HEK293 (cell line): ENCODE results near the gene LHX4.

Source experiments
- CTCF ChIA-PET: fragments of 350-600 bp; formaldehyde crosslinking; extraction: SDS; loops from one replicate; lab custom pipeline; 2021; ENCODE audit warnings: antibody characterized with exemption; lab: Yijun Ruan, JAX
- POLR2A ChIA-PET: fragments of 300-600 bp; formaldehyde crosslinking; extraction: SDS; loops from one replicate; lab custom pipeline; 2020; ENCODE audit warnings: antibody characterized with exemption, inconsistent platforms; lab: Yijun Ruan, JAX
- H3K27ac ChIP-seq: fragments of 200-500 bp; sonication (Bioruptor generic); 2 replicates; pipeline ENCODE4 v1.5.1; 2014; ENCODE audit warnings: low read depth, low read length, control low read depth, inconsistent platforms; ENCODE audit errors: extremely low read depth
- H3K36me3 ChIP-seq, 2 experiments: fragments of 200-500 bp in 1 of 2; sonication (Bioruptor generic) in 1 of 2; 1 replicate in 1 of 2; 2 replicates in 1 of 2; pipeline ENCODE4 v1.5.1; 2014 to 2017; ENCODE audit warnings: inconsistent platforms in 2 of 2, low read length in 2 of 2; ENCODE audit not compliant: control insufficient read depth in 2 of 2, insufficient read depth in 1 of 2
- H3K4me1 ChIP-seq: fragments of 200-500 bp; sonication (Bioruptor generic); 2 replicates; pipeline ENCODE4 v1.5.1; 2014; ENCODE audit warnings: mild to moderate bottlenecking, low read length, inconsistent platforms; ENCODE audit not compliant: control insufficient read depth, insufficient read depth
- H3K4me3 ChIP-seq: 2 replicates; pipeline ENCODE4 v1.5.1; 2011; ENCODE audit warnings: low read depth, mild to moderate bottlenecking, control low read depth, low read length, moderate library complexity
- H3K9me3 ChIP-seq: fragments of 200-500 bp; sonication (Bioruptor generic); 2 replicates; pipeline ENCODE4 v1.5.1; 2014; ENCODE audit warnings: low read depth, low read length, inconsistent platforms; ENCODE audit not compliant: control insufficient read depth, insufficient read depth
- FEZF1 ChIP-seq: fragments of 450-650 bp; formaldehyde crosslinking; IDR thresholded peaks from 2 replicates; pipeline ENCODE4 v1.5.1; 2016; ENCODE audit warnings: missing biosample characterization, missing genetic modification characterization
- GLIS1 ChIP-seq: fragments of 450-650 bp; formaldehyde crosslinking; IDR thresholded peaks from 2 replicates; pipeline ENCODE4 v1.5.1; 2016; ENCODE audit warnings: missing biosample characterization, missing genetic modification characterization
- KLF10 ChIP-seq: fragments of 450-650 bp; IDR thresholded peaks from 2 replicates; pipeline ENCODE4 v1.5.1; 2018; ENCODE audit warnings: missing biosample characterization, mild to moderate bottlenecking, missing genetic modification characterization
- MEIS1 ChIP-seq: sonication (generic); formaldehyde crosslinking; IDR thresholded peaks from 2 replicates; pipeline ENCODE4 v1.8.1; 2022; ENCODE audit warnings: missing genetic modification reagents, mild to moderate bottlenecking, borderline replicate concordance
- MZF1 ChIP-seq: fragments of 450-650 bp; formaldehyde crosslinking; IDR thresholded peaks from 2 replicates; pipeline ENCODE4 v1.5.1; 2017; ENCODE audit warnings: missing biosample characterization, missing genetic modification characterization, borderline replicate concordance
- SALL2 ChIP-seq: fragments of 450-650 bp; formaldehyde crosslinking; IDR thresholded peaks from 2 replicates; pipeline ENCODE4 v1.5.0; 2017; ENCODE audit warnings: missing biosample characterization, mild to moderate bottlenecking, missing genetic modification characterization, borderline replicate concordance
- SCRT1 ChIP-seq: fragments of 450-650 bp; formaldehyde crosslinking; IDR thresholded peaks from 2 replicates; pipeline ENCODE4 v1.5.1; 2016; ENCODE audit warnings: missing biosample characterization, missing genetic modification characterization, borderline replicate concordance
- SP3 ChIP-seq: fragments of 450-650 bp; formaldehyde crosslinking; IDR thresholded peaks from 2 replicates; pipeline ENCODE4 v1.5.1; 2016; ENCODE audit warnings: missing biosample characterization, missing genetic modification characterization
- TRIM28 ChIP-seq: IDR thresholded peaks from 2 replicates; pipeline ENCODE4 v1.6.1; 2011; ENCODE audit warnings: low read length, control low read depth, borderline replicate concordance
- YY1 ChIP-seq: fragments of 450-650 bp; formaldehyde crosslinking; IDR thresholded peaks from 2 replicates; pipeline ENCODE4 v1.5.1; 2018; ENCODE audit warnings: missing biosample characterization, missing genetic modification characterization
- ZNF121 ChIP-seq: fragments of 450-650 bp; formaldehyde crosslinking; IDR thresholded peaks from 2 replicates; pipeline ENCODE4 v1.5.1; 2016; ENCODE audit warnings: missing biosample characterization, missing genetic modification characterization
- ZNF146 ChIP-seq: fragments of 450-650 bp; formaldehyde crosslinking; IDR thresholded peaks from 2 replicates; pipeline ENCODE4 v1.5.1; 2016; ENCODE audit warnings: missing biosample characterization, missing genetic modification characterization
- ZNF174 ChIP-seq: fragments of 450-650 bp; formaldehyde crosslinking; IDR thresholded peaks from 2 replicates; pipeline ENCODE4 v1.5.0; 2017; ENCODE audit warnings: missing biosample characterization, mild to moderate bottlenecking, missing genetic modification characterization
- ZNF19 ChIP-seq: fragments of 450-650 bp; formaldehyde crosslinking; IDR thresholded peaks from 2 replicates; pipeline ENCODE4; 2016; ENCODE audit warnings: missing biosample characterization, missing genetic modification characterization, low read depth
- ZNF2 ChIP-seq: fragments of 450-650 bp; formaldehyde crosslinking; IDR thresholded peaks from 2 replicates; pipeline ENCODE4 v1.5.1; 2016; ENCODE audit warnings: missing biosample characterization, missing genetic modification characterization
- ZNF239 ChIP-seq: fragments of 450-650 bp; formaldehyde crosslinking; IDR thresholded peaks from 2 replicates; pipeline ENCODE4 v1.5.1; 2016; ENCODE audit warnings: missing biosample characterization, missing genetic modification characterization
- ZNF350 ChIP-seq: fragments of 450-650 bp; formaldehyde crosslinking; IDR thresholded peaks from 2 replicates; pipeline ENCODE4 v1.5.0; 2017; ENCODE audit warnings: missing biosample characterization, mild to moderate bottlenecking, missing genetic modification characterization
- ZNF416 ChIP-seq: fragments of 450-650 bp; formaldehyde crosslinking; IDR thresholded peaks from 2 replicates; pipeline ENCODE4 v1.5.1; 2016; ENCODE audit warnings: missing biosample characterization, missing genetic modification characterization
- ZNF433 ChIP-seq: fragments of 450-650 bp; formaldehyde crosslinking; IDR thresholded peaks from 2 replicates; pipeline ENCODE4 v1.5.1; 2016; ENCODE audit warnings: missing biosample characterization, missing genetic modification characterization, low read depth
- ZNF558 ChIP-seq: fragments of 450-650 bp; formaldehyde crosslinking; IDR thresholded peaks from 2 replicates; pipeline ENCODE4 v1.5.1; 2016; ENCODE audit warnings: missing biosample characterization, missing genetic modification characterization
- ZNF596 ChIP-seq: fragments of 450-650 bp; IDR thresholded peaks from 2 replicates; pipeline ENCODE4 v1.5.0; 2018; ENCODE audit warnings: missing biosample characterization, mild to moderate bottlenecking, missing genetic modification characterization, moderate library complexity
- ZNF624 ChIP-seq: fragments of 450-650 bp; formaldehyde crosslinking; IDR thresholded peaks from 2 replicates; pipeline ENCODE4 v1.5.1; 2017; ENCODE audit warnings: missing biosample characterization, missing genetic modification characterization
- ZNF626 ChIP-seq: fragments of 450-650 bp; sonication (Bioruptor Pico); formaldehyde crosslinking; IDR thresholded peaks from 2 replicates; pipeline ENCODE4 v1.5.1; 2018; ENCODE audit warnings: missing biosample characterization, missing genetic modification characterization, inconsistent platforms
- ZNF747 ChIP-seq: fragments of 450-650 bp; formaldehyde crosslinking; IDR thresholded peaks from 2 replicates; pipeline ENCODE4 v1.5.1; 2016; ENCODE audit warnings: missing biosample characterization, missing genetic modification characterization
- ZNF76 ChIP-seq: fragments of 450-650 bp; formaldehyde crosslinking; IDR thresholded peaks from 2 replicates; pipeline ENCODE4; 2016; ENCODE audit warnings: low read depth, missing biosample characterization, missing genetic modification characterization, borderline replicate concordance
- ZNF768 ChIP-seq: fragments of 450-650 bp; formaldehyde crosslinking; IDR thresholded peaks from 2 replicates; pipeline ENCODE4 v1.5.1; 2018; ENCODE audit warnings: missing biosample characterization, mild to moderate bottlenecking, missing genetic modification characterization
- ZNF777 ChIP-seq: fragments of 450-650 bp; formaldehyde crosslinking; IDR thresholded peaks from 2 replicates; pipeline ENCODE4 v1.5.1; 2017; ENCODE audit warnings: missing biosample characterization, missing genetic modification characterization, borderline replicate concordance
- ZNF843 ChIP-seq: fragments of 450-650 bp; formaldehyde crosslinking; IDR thresholded peaks from 2 replicates; pipeline ENCODE4 v1.5.1; 2016; ENCODE audit warnings: missing biosample characterization, missing genetic modification characterization
- TF ChIP-seq, protein P1 (sequence below): fragments of 450-650 bp; formaldehyde crosslinking; IDR thresholded peaks from 2 replicates; pipeline ENCODE4 v1.5.1; 2017; ENCODE audit warnings: missing biosample characterization, mild to moderate bottlenecking, missing genetic modification characterization, moderate library complexity

LHX4 gene

DNA sequence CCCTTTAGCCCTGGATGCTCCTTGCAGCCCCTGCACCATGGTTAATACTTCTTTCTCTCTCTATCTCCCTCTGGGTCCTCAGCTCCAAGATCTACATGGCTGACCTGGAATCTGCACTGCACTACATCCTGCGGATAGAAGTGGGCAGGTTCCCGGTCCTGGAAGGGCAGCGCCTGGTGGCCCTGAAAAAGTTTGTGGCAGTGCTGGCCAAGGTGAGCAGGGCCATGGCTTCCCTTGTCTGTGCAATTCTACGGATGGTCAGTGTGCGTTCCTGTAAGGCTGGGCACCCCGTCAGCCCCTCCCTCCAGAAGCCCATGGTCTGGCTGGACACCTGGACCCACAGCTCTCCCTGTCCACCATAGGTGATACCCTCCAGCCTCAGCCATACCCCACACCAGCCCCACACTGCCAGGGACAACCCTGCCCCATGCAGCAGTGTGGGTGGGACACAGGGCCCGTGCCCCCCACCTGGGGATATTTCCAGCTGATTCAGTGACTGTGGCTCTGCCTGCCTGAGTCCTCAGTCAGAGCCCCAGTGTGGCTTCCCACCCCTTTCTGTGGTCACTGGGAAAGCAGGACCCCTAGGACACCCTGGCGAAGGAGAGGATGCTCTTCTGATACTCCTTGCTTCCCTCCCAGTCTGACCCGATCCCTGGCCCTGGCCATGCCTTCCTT, 44.0 kb upstream of the LHX4 start:
- no peak for TF ChIP-seq TRIM28
- no peak for TF ChIP-seq ZNF76 (tag by site-specific recombination)
- no peak for TF ChIP-seq ZNF2 (tag by site-specific recombination)
- no peak for TF ChIP-seq MEIS1
- no peak for TF ChIP-seq ZNF768 (tag by site-specific recombination)
- no peak for TF ChIP-seq ZNF19 (tag by site-specific recombination)
- TF ChIP-seq YY1 = no peak
- TF ChIP-seq ZNF558 (tag by site-specific recombination) = no peak
- TF ChIP-seq ZNF350 (tag by site-specific recombination) = no peak
- no peak for TF ChIP-seq ZNF624 (tag by site-specific recombination)
- no peak for TF ChIP-seq ZNF777 (tag by site-specific recombination)
- TF ChIP-seq ZNF239 (tag by site-specific recombination) = no peak
- no peak for TF ChIP-seq FEZF1 (tag by site-specific recombination)
- TF ChIP-seq, all 188 proteins: peak for 0
- ChIA-PET POLR2A (no interaction called here), CTCF (interaction anchor here (0.7 to 5.0 kb wide), 8 partner anchors 10 to 1641 kb away, joined by 3 to 45 read pairs (median 5); no protein-coding TSS in a partner anchor)
- H3K36me3 ChIP-seq = peaks cover 0 to 42% of the 10 kb centered on the region in 2 experiments; a peak in 1 of 3 replicates
- no peaks in the 10 kb centered on the region for H3K9me3 ChIP-seq
- no peak overlapping the region for H3K27ac ChIP-seq
- no peak overlapping the region for H3K4me3 ChIP-seq
- H3K4me1 ChIP-seq = no peaks in the 10 kb centered on the region

DNA sequence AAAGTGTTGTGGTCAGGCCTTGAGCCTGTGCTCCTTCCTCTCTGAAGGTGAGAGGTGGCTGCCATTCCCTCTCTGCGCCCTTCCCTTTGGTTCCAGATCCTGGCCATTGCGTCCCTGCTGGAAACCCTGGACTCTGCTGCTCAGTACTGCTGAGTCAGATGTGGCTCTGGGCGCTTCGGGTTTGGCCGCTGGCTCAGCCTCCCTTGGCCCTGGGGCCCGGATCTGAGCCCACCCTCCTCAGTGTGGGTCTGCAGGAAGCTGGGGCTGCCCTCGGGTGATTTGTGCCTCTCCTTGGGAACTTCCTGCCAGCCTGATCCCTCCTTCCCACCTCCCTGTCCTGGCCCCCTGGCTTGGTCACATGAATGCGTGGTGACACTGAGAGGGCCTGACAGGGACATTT, 43.2 kb upstream of the LHX4 start:
- no peaks in the 10 kb centered on the region for H3K9me3 ChIP-seq
- POLR2A ChIA-PET = no interaction called here
- H3K4me3 ChIP-seq = no peak overlapping the region
- H3K4me1 ChIP-seq = no peaks in the 10 kb centered on the region
- CTCF ChIA-PET = interaction anchor here (0.6 to 5.0 kb wide), 12 partner anchors 10 to 1642 kb away, joined by 3 to 45 read pairs (median 8); no protein-coding TSS in a partner anchor
- no peak for TF ChIP-seq ZNF76 (tag by site-specific recombination)
- no peak for TF ChIP-seq GLIS1
- TF ChIP-seq FEZF1 (tag by site-specific recombination) = no peak
- TF ChIP-seq, protein P1, sequence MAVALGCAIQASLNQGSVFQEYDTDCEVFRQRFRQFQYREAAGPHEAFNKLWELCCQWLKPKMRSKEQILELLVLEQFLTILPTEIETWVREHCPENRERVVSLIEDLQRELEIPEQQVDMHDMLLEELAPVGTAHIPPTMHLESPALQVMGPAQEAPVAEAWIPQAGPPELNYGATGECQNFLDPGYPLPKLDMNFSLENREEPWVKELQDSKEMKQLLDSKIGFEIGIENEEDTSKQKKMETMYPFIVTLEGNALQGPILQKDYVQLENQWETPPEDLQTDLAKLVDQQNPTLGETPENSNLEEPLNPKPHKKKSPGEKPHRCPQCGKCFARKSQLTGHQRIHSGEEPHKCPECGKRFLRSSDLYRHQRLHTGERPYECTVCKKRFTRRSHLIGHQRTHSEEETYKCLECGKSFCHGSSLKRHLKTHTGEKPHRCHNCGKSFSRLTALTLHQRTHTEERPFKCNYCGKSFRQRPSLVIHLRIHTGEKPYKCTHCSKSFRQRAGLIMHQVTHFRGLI (tag by site-specific recombination) = no peak
- no peak for TF ChIP-seq KLF10 (tag by site-specific recombination)
- TF ChIP-seq MZF1 (tag by site-specific recombination) = no peak
- TF ChIP-seq ZNF121 (tag by site-specific recombination) = no peak
- TF ChIP-seq SP3 (tag by site-specific recombination) = no peak
- TF ChIP-seq ZNF843 = no peak
- TF ChIP-seq ZNF416 (tag by site-specific recombination) = no peak
- no peak for TF ChIP-seq ZNF747 (tag by site-specific recombination)
- TF ChIP-seq ZNF174 = no peak
- TF ChIP-seq ZNF626 = no peak
- TF ChIP-seq ZNF146 (tag by site-specific recombination) = no peak
- no peak for TF ChIP-seq ZNF777 (tag by site-specific recombination)
- TF ChIP-seq ZNF433 (tag by site-specific recombination) = no peak
- no peak for TF ChIP-seq SCRT1 (tag by site-specific recombination)
- no peak for TF ChIP-seq ZNF596 (tag by site-specific recombination)
- TF ChIP-seq SALL2 (tag by site-specific recombination) = no peak
- H3K36me3 ChIP-seq = peaks cover 0 to 45% of the 10 kb centered on the region in 2 experiments; a peak in 1 of 3 replicates
- H3K27ac ChIP-seq = no peak overlapping the region
